Endothelial cell of umbilical vein (primary cell): ENCODE measurements around the gene MAPK13. TPM values are rescaled to one million over a fixed set of nuclear protein-coding genes. Genes with fewer than 3 reads are reported as not detected.

ENCODE experiments used
- BruUV-seq: library from RNA; stranded (reverse); fragments of 400-500 nt; replicated peaks from 2 replicates; lab custom pipeline; 2021; lab: Mats Ljungman, UMichigan
- CTCF ChIA-PET: fragments of 300-600, 350-600 bp; sonication (Branson Sonifier 250); formaldehyde crosslinking; loops from one replicate; lab custom pipeline; 2021; ENCODE audit warnings: antibody characterized with exemption, inconsistent platforms; lab: Charles Lee
- POLR2A ChIA-PET: fragments of 300-600, 350-600 bp; sonication (Branson Sonifier 250); formaldehyde crosslinking; loops from one replicate; lab custom pipeline; 2021; ENCODE audit warnings: antibody characterized with exemption, inconsistent platforms; lab: Charles Lee
- DNase-seq: peaks from one replicate; pipeline ENCODE4 v3.0.0-alpha.2; 2011; ENCODE audit warnings: low read depth, low spot score
- FAIRE-seq: peaks from 2 replicates; lab custom pipeline; 2011; peaks lifted over from hg19 to GRCh38; lab: Jason Lieb, UNC
- H2AFZ ChIP-seq: 2 replicates; pipeline ENCODE4 v1.6.0; 2012; ENCODE audit warnings: low read depth, low read length, control low read depth, inconsistent platforms
- H3K27ac ChIP-seq: 2 replicates; pipeline ENCODE4 v1.5.1; 2011; ENCODE audit warnings: low read depth, mild to moderate bottlenecking, control low read depth, low read length, moderate library complexity; ENCODE audit not compliant: insufficient read depth
- H3K27me3 ChIP-seq, 2 experiments: 2 replicates each; pipeline versions ENCODE4 v1.6.0 to v1.6.1; 2011; ENCODE audit warnings: low read length in 2 of 2, mixed read lengths in 1 of 2; ENCODE audit not compliant: control insufficient read depth in 2 of 2, insufficient read depth in 2 of 2
- H3K36me3 ChIP-seq, 2 experiments: 2 replicates in 1 of 2; 3 replicates in 1 of 2; pipeline ENCODE4 v1.5.1; 2011; ENCODE audit warnings: low read length in 2 of 2, mild to moderate bottlenecking in 1 of 2, moderate library complexity in 1 of 2; ENCODE audit not compliant: control insufficient read depth in 2 of 2, insufficient read depth in 2 of 2; ENCODE audit errors: extremely low read depth in 1 of 2
- H3K4me1 ChIP-seq: 3 replicates; pipeline ENCODE4 v1.5.1; 2011; ENCODE audit warnings: mild to moderate bottlenecking, low read length; ENCODE audit not compliant: control insufficient read depth, insufficient read depth; ENCODE audit errors: extremely low read depth
- H3K4me2 ChIP-seq: 2 replicates; pipeline ENCODE4 v1.6.1; 2011; ENCODE audit warnings: low read length, control low read depth, mixed read lengths; ENCODE audit not compliant: insufficient read depth
- H3K4me3 ChIP-seq, 3 experiments: fragments of 200-600 bp in 1 of 3; sonication (generic), shearing (Covaris generic) in 1 of 3; replicated peaks in 1 of 3; 2 replicates each; pipeline ENCODE4 v1.5.1; 2011 to 2016; ENCODE audit warnings: control low read depth in 3 of 3, low read length in 3 of 3, mild to moderate bottlenecking in 2 of 3, inconsistent platforms in 1 of 3, low read depth in 1 of 3, moderate library complexity in 1 of 3; ENCODE audit not compliant: insufficient read depth in 1 of 3
- H3K79me2 ChIP-seq: 2 replicates; pipeline ENCODE4 v1.6.0; 2012; ENCODE audit warnings: low read length, inconsistent platforms; ENCODE audit not compliant: control insufficient read depth, insufficient read depth
- H3K9ac ChIP-seq: replicated peaks from 2 replicates; pipeline ENCODE3; 2011; ENCODE audit warnings: low read length, control low read depth; ENCODE audit not compliant: insufficient read depth; ENCODE audit errors: extremely low read depth
- H3K9me1 ChIP-seq: replicated peaks from 3 replicates; pipeline ENCODE4 v1.6.0; 2011; ENCODE audit warnings: mild to moderate bottlenecking, low read length; ENCODE audit not compliant: control insufficient read depth, insufficient read depth; ENCODE audit errors: extremely low read depth
- H3K9me3 ChIP-seq: replicated peaks from 2 replicates; pipeline ENCODE4 v1.5.1; 2012; ENCODE audit warnings: low read length, inconsistent platforms; ENCODE audit not compliant: control insufficient read depth, insufficient read depth
- H4K20me1 ChIP-seq: replicated peaks from 2 replicates; pipeline ENCODE3; 2011; ENCODE audit warnings: mild to moderate bottlenecking, low read length; ENCODE audit not compliant: control insufficient read depth, insufficient read depth; ENCODE audit errors: extremely low read depth
- GATA2 ChIP-seq: IDR thresholded peaks from 2 replicates; pipeline ENCODE4 v1.7.0; 2011; ENCODE audit warnings: low read depth, mild to moderate bottlenecking, moderate library complexity, mixed read lengths, low read length; ENCODE audit not compliant: insufficient read length, insufficient read depth
- JUN ChIP-seq: IDR thresholded peaks from 2 replicates; pipeline ENCODE4 v1.6.1; 2011; ENCODE audit warnings: borderline replicate concordance, low read depth; ENCODE audit not compliant: insufficient read length, insufficient read depth
- MYC ChIP-seq: IDR thresholded peaks from one replicate; pipeline ENCODE4 v1.6.1; 2011; ENCODE audit warnings: mild to moderate bottlenecking, low read depth, low read length
- POLR2A ChIP-seq: IDR thresholded peaks from 2 replicates; pipeline ENCODE4 v1.6.1; 2012; ENCODE audit warnings: low read depth, mild to moderate bottlenecking, control low read depth, low read length
- dilution Hi-C: fragments of 300-500 bp; cut with MboI; formaldehyde crosslinking; loops from one replicate; pipeline ENCODE4 v1.15.0; 2019; ENCODE audit warnings: low sequenced_read_pairs; ENCODE audit not compliant: extremely low pct_ligation_motif_present
- intact Hi-C: fragments of 100-400 bp; cut with micrococcal nuclease; formaldehyde crosslinking; loops from one replicate; pipeline ENCODE4 v1.10.0; 2022
- polyA plus RNA-seq, 4 experiments: library from polyadenylated mRNA; depleted of rRNA in 3 of 4; stranded (reverse) in 3 of 4; unstranded in 1 of 4; fragments of >200 nt; gene quantifications; 2 replicates each; pipeline versions ENCODE4 v1.2.1 to v1.2.3, GENCODE V29; 2011 to 2012; ENCODE audit warnings: missing spikeins in 1 of 4
- total RNA-seq: library from RNA; stranded (reverse); gene quantifications from 2 replicates; pipeline ENCODE4 v1.2.3, GENCODE V29; 2021
- TF ChIP-seq, protein P1 (sequence below), 2 donors: IDR thresholded peaks; 1 replicate in 1 of 2; 2 replicates in 1 of 2; pipeline ENCODE4 v1.5.1; 2011; ENCODE audit warnings: low read length in 2 of 2, mild to moderate bottlenecking in 2 of 2, moderate library complexity in 2 of 2, control low read depth in 1 of 2, inconsistent platforms in 1 of 2, low read depth in 1 of 2; ENCODE audit not compliant: insufficient read depth in 1 of 2; ENCODE audit errors: extremely low read depth in 1 of 2

Gene MAPK13
- total and polyA plus RNA-seq, 2 donors (not counting 3 experiments of a cell fraction or from before 2014, with no cell fraction given): 9.0 to 11.6 TPM

DNA sequence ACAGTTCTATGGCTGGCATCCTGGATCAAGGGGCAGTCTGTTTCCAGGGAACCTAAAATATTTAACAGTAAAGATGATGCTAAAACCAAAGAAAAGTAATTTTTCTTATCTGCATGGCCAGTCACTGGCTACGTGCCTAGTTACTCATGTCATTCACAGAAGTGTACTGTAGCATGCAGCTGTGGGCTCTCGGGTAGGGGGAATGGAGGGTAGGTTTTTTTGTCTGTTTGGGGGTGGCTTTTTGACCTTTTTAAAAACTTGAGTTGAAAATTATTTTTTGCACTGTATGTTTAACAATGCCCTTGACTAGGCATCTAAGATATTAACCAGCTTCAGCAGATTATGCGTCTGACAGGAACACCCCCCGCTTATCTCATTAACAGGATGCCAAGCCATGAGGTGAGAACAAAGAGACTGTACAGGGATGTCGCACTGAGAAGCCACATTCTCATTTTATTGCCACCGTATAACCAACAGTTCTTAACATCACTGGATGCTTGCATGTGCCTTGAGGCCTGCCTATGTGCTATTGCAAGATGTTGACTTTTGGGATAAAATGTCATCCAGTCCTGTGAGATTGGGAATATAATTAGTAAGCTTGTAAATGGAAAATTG, 30.3 kb upstream of the MAPK13 start:
- Histone ChIP-seq H3K4me1 (peaks cover 13% of the 10 kb centered on the region), H2AFZ (no peak overlapping the region), H3K4me2 (peak overlapping the region; percentile 12), H3K27ac (peak overlapping the region; percentile 35), H3K36me3 (peaks cover 15% of the 10 kb centered on the region in 2 experiments), H3K27me3 (no peaks in the 10 kb centered on the region), H3K9me3 (no peaks in the 10 kb centered on the region), H3K9ac (peak overlapping the region; percentile 13), H3K9me1 (no peaks in the 10 kb centered on the region), H3K79me2 (no peaks in the 10 kb centered on the region), H4K20me1 (no peaks in the 10 kb centered on the region), H3K4me3 (no peak overlapping the region)
- peak; percentile 56 for DNase-seq
- POLR2A ChIA-PET: no interaction called here
- TF ChIP-seq MYC: no peak
- TF ChIP-seq GATA2: peak; percentile 27
- TF ChIP-seq POLR2A: peak; percentile 18
- FAIRE-seq: peak; percentile 31
- no TSS peak for BruUV-seq
- intact Hi-C loops (loop anchor here (1.0 to 10.0 kb wide), 3 partner anchors 73 to 515 kb away; partner anchors contain the start of gene MAPK14), dilution Hi-C loops (no loop called here)
- CTCF ChIA-PET: interaction anchor here (1.1 to 8.5 kb wide), 2 partner anchors 32 to 72 kb away, joined by 4 to 155 read pairs; partner anchors contain the start of gene MAPK14

- ChIA-PET POLR2A (no interaction called here), CTCF (no interaction called here)
- dilution Hi-C loops: no loop called here
- Histone ChIP-seq H3K9me3 (no peaks in the 10 kb centered on the region), H3K9ac (no peak overlapping the region), H3K27ac (no peak overlapping the region), H4K20me1 (no peaks in the 10 kb centered on the region), H3K27me3 (no peaks in the 10 kb centered on the region), H3K4me3 (no peak overlapping the region), H3K36me3 (peaks cover 10 to 14% of the 10 kb centered on the region in 2 experiments), H3K79me2 (no peaks in the 10 kb centered on the region), H3K9me1 (no peaks in the 10 kb centered on the region), H2AFZ (no peak overlapping the region), H3K4me1 (peaks cover 13% of the 10 kb centered on the region), H3K4me2 (no peak overlapping the region)
- no TSS peak for BruUV-seq
- no peak for FAIRE-seq
- DNase-seq: no peak
- intact Hi-C loops: no loop called here
- TF ChIP-seq MYC: no peak
- TF ChIP-seq, protein P1, sequence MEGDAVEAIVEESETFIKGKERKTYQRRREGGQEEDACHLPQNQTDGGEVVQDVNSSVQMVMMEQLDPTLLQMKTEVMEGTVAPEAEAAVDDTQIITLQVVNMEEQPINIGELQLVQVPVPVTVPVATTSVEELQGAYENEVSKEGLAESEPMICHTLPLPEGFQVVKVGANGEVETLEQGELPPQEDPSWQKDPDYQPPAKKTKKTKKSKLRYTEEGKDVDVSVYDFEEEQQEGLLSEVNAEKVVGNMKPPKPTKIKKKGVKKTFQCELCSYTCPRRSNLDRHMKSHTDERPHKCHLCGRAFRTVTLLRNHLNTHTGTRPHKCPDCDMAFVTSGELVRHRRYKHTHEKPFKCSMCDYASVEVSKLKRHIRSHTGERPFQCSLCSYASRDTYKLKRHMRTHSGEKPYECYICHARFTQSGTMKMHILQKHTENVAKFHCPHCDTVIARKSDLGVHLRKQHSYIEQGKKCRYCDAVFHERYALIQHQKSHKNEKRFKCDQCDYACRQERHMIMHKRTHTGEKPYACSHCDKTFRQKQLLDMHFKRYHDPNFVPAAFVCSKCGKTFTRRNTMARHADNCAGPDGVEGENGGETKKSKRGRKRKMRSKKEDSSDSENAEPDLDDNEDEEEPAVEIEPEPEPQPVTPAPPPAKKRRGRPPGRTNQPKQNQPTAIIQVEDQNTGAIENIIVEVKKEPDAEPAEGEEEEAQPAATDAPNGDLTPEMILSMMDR (IDR thresholded peaks at IDR 0.05; ENCODE audit: extremely low read depth in 1 of 2, insufficient read depth in 1 of 2, low read depth in 1 of 2, low read length in 2 of 2): no peak
- no peak for TF ChIP-seq JUN
Measured at GRCh38 chr6:36101691-36102090, 28.6 kb upstream of the MAPK13 start.
